ENCODE data around the gene FASTKD3. TPM values are rescaled to one million over a fixed set of nuclear protein-coding genes. Genes with fewer than 3 reads are reported as not detected.
A peak's percentile ranks its signal among the peaks of the same experiment; 100 is the strongest.

Gene FASTKD3
- total RNA-seq, 1 donor from 2014 or later: 8.9 TPM

- no peaks in the 10 kb centered on the region for H3K36me3 ChIP-seq (ENCODE audit: control insufficient read depth in 3 of 3, insufficient read depth in 3 of 3, low read length in 3 of 3)
- H3K9ac ChIP-seq (ENCODE audit: low read depth in 1 of 3, low read length in 3 of 3): no peak overlapping the region
- peaks cover 10 to 39% (median 31%) of the 10 kb centered on the region in 3 donors for H3K27me3 ChIP-seq (ENCODE audit: control insufficient read depth in 3 of 3, insufficient read depth in 3 of 3, low read length in 3 of 3)
- no peak overlapping the region for H3K27ac ChIP-seq (ENCODE audit: low read depth, low read length)
- H3K4me1 ChIP-seq (ENCODE audit: control insufficient read depth in 3 of 3, insufficient read depth in 3 of 3, low read length in 3 of 3): peaks cover 6 to 8% (median 6%) of the 10 kb centered on the region in 3 donors
- no peaks in the 10 kb centered on the region for H3K9me3 ChIP-seq (ENCODE audit: control insufficient read depth in 3 of 3, low read length in 3 of 3)
- no peak overlapping the region for H3K4me3 ChIP-seq (ENCODE audit: low read length in 3 of 3)
These were observed 17.1 kb downstream of the FASTKD3 start for GRCh38 chr5:7851617-7852289.

- peaks cover 6 to 8% (median 6%) of the 10 kb centered on the region in 3 donors for H3K4me1 ChIP-seq (ENCODE audit: control insufficient read depth in 3 of 3, insufficient read depth in 3 of 3, low read length in 3 of 3)
These were observed 17.6 kb downstream of the FASTKD3 start for GRCh38 chr5:7851240-7851592.

GRCh38 chr5:7850395-7851239 is 18.2 kb downstream of the FASTKD3 start, which contains the start of gene CFAP90:
Gene CFAP90 (minus strand): TSS chr5:7851133. CDS start chr5:7851021, 112 bp downstream.
- Histone ChIP-seq H3K4me1 (ENCODE audit: control insufficient read depth in 3 of 3, insufficient read depth in 3 of 3, low read length in 3 of 3) (peaks cover 6 to 8% (median 6%) of the 10 kb centered on the region in 3 donors), H3K27ac (ENCODE audit: low read depth, low read length) (no peak within 1 kb of the TSS), H3K9me3 (ENCODE audit: control insufficient read depth in 3 of 3, low read length in 3 of 3) (no peaks in the 10 kb centered on the region), H3K27me3 (ENCODE audit: control insufficient read depth in 3 of 3, insufficient read depth in 3 of 3, low read length in 3 of 3) (peaks cover 10 to 39% (median 31%) of the 10 kb centered on the region in 3 donors), H3K9ac (ENCODE audit: low read depth in 1 of 3, low read length in 3 of 3) (peak within 1 kb of the TSS in 2 of 3 donors; percentile 45 to 47), H3K36me3 (ENCODE audit: control insufficient read depth in 3 of 3, insufficient read depth in 3 of 3, low read length in 3 of 3) (no peaks in the 10 kb centered on the region), H3K4me3 (ENCODE audit: low read length in 3 of 3) (peak within 1 kb of the TSS; percentile 30 to 63 (median 62))

More at GRCh38 chr5:7851240-7851592, 17.6 kb downstream of the FASTKD3 start:
- H3K9ac ChIP-seq (ENCODE audit: low read depth in 1 of 3, low read length in 3 of 3): peak overlapping the region in 1 of 3 donors; percentile 16
- H3K27ac ChIP-seq (ENCODE audit: low read depth, low read length): no peak overlapping the region
- no peaks in the 10 kb centered on the region for H3K36me3 ChIP-seq (ENCODE audit: control insufficient read depth in 3 of 3, insufficient read depth in 3 of 3, low read length in 3 of 3)
- peak overlapping the region; percentile 30 to 63 (median 62) for H3K4me3 ChIP-seq (ENCODE audit: low read length in 3 of 3)
- peaks cover 10 to 39% (median 31%) of the 10 kb centered on the region in 3 donors for H3K27me3 ChIP-seq (ENCODE audit: control insufficient read depth in 3 of 3, insufficient read depth in 3 of 3, low read length in 3 of 3)
- no peaks in the 10 kb centered on the region for H3K9me3 ChIP-seq (ENCODE audit: control insufficient read depth in 3 of 3, low read length in 3 of 3)

- H3K4me3 ChIP-seq (ENCODE audit: low read length in 3 of 3): peak overlapping the region; percentile 27 to 56 (median 55)
- peak overlapping the region in 2 of 3 donors; percentile 45 to 47 for H3K9ac ChIP-seq (ENCODE audit: low read depth in 1 of 3, low read length in 3 of 3)
- H3K9me3 ChIP-seq (ENCODE audit: control insufficient read depth in 3 of 3, low read length in 3 of 3): no peaks in the 10 kb centered on the region
- peaks cover 10 to 39% (median 36%) of the 10 kb centered on the region in 3 donors for H3K27me3 ChIP-seq (ENCODE audit: control insufficient read depth in 3 of 3, insufficient read depth in 3 of 3, low read length in 3 of 3)
- no peak overlapping the region for H3K27ac ChIP-seq (ENCODE audit: low read depth, low read length)
- no peaks in the 10 kb centered on the region for H3K36me3 ChIP-seq (ENCODE audit: control insufficient read depth in 3 of 3, insufficient read depth in 3 of 3, low read length in 3 of 3)
- H3K4me1 ChIP-seq (ENCODE audit: control insufficient read depth in 3 of 3, insufficient read depth in 3 of 3, low read length in 3 of 3): peaks cover 6 to 8% (median 6%) of the 10 kb centered on the region in 3 donors
These were observed 19.0 kb downstream of the FASTKD3 start for GRCh38 chr5:7849681-7850394.

GRCh38 chr5:7848296-7848695 is 20.5 kb downstream of the FASTKD3 start:
- Histone ChIP-seq H3K4me3 (ENCODE audit: low read length in 3 of 3) (no peak overlapping the region), H3K27me3 (ENCODE audit: control insufficient read depth in 3 of 3, insufficient read depth in 3 of 3, low read length in 3 of 3) (peaks cover 10 to 43% (median 38%) of the 10 kb centered on the region in 3 donors), H3K36me3 (ENCODE audit: control insufficient read depth in 3 of 3, insufficient read depth in 3 of 3, low read length in 3 of 3) (no peaks in the 10 kb centered on the region), H3K9me3 (ENCODE audit: control insufficient read depth in 3 of 3, low read length in 3 of 3) (no peaks in the 10 kb centered on the region), H3K4me1 (ENCODE audit: control insufficient read depth in 3 of 3, insufficient read depth in 3 of 3, low read length in 3 of 3) (peaks cover 6 to 8% (median 6%) of the 10 kb centered on the region in 3 donors), H3K27ac (ENCODE audit: low read depth, low read length) (no peak overlapping the region), H3K9ac (ENCODE audit: low read depth in 1 of 3, low read length in 3 of 3) (no peak overlapping the region)

- H3K27me3 ChIP-seq (ENCODE audit: control insufficient read depth in 3 of 3, insufficient read depth in 3 of 3, low read length in 3 of 3): peaks cover 10 to 34% (median 32%) of the 10 kb centered on the region in 3 donors
- H3K36me3 ChIP-seq (ENCODE audit: control insufficient read depth in 3 of 3, insufficient read depth in 3 of 3, low read length in 3 of 3): no peaks in the 10 kb centered on the region
- no peaks in the 10 kb centered on the region for H3K9me3 ChIP-seq (ENCODE audit: control insufficient read depth in 3 of 3, low read length in 3 of 3)
- no peak overlapping the region for H3K27ac ChIP-seq (ENCODE audit: low read depth, low read length)
- H3K9ac ChIP-seq (ENCODE audit: low read depth in 1 of 3, low read length in 3 of 3): no peak overlapping the region
- peaks cover 6 to 8% (median 6%) of the 10 kb centered on the region in 3 donors for H3K4me1 ChIP-seq (ENCODE audit: control insufficient read depth in 3 of 3, insufficient read depth in 3 of 3, low read length in 3 of 3)
- H3K4me3 ChIP-seq (ENCODE audit: low read length in 3 of 3): no peak overlapping the region
These were observed 22.5 kb downstream of the FASTKD3 start for GRCh38 chr5:7846327-7846726.

GRCh38 chr5:7845557-7845956 is 23.3 kb downstream of the FASTKD3 start:
- Histone ChIP-seq H3K9me3 (ENCODE audit: control insufficient read depth in 3 of 3, low read length in 3 of 3) (no peaks in the 10 kb centered on the region), H3K27me3 (ENCODE audit: control insufficient read depth in 3 of 3, insufficient read depth in 3 of 3, low read length in 3 of 3) (peaks cover 10 to 30% (median 28%) of the 10 kb centered on the region in 3 donors), H3K27ac (ENCODE audit: low read depth, low read length) (no peak overlapping the region), H3K4me3 (ENCODE audit: low read length in 3 of 3) (no peak overlapping the region), H3K36me3 (ENCODE audit: control insufficient read depth in 3 of 3, insufficient read depth in 3 of 3, low read length in 3 of 3) (no peaks in the 10 kb centered on the region), H3K4me1 (ENCODE audit: control insufficient read depth in 3 of 3, insufficient read depth in 3 of 3, low read length in 3 of 3) (peaks cover 6 to 8% (median 6%) of the 10 kb centered on the region in 3 donors), H3K9ac (ENCODE audit: low read depth in 1 of 3, low read length in 3 of 3) (no peak overlapping the region)

GRCh38 chr5:7844901-7845300 is 23.9 kb downstream of the FASTKD3 start:
- no peak overlapping the region for H3K9ac ChIP-seq (ENCODE audit: low read depth in 1 of 3, low read length in 3 of 3)
- H3K36me3 ChIP-seq (ENCODE audit: control insufficient read depth in 3 of 3, insufficient read depth in 3 of 3, low read length in 3 of 3): no peaks in the 10 kb centered on the region
- no peak overlapping the region for H3K4me3 ChIP-seq (ENCODE audit: low read length in 3 of 3)
- no peak overlapping the region for H3K27ac ChIP-seq (ENCODE audit: low read depth, low read length)
- peaks cover 4 to 6% (median 5%) of the 10 kb centered on the region in 3 donors for H3K4me1 ChIP-seq (ENCODE audit: control insufficient read depth in 3 of 3, insufficient read depth in 3 of 3, low read length in 3 of 3)
- peaks cover 10 to 28% (median 27%) of the 10 kb centered on the region in 3 donors for H3K27me3 ChIP-seq (ENCODE audit: control insufficient read depth in 3 of 3, insufficient read depth in 3 of 3, low read length in 3 of 3)
- H3K9me3 ChIP-seq (ENCODE audit: control insufficient read depth in 3 of 3, low read length in 3 of 3): no peaks in the 10 kb centered on the region

GRCh38 chr5:7842531-7842930 is 26.3 kb downstream of the FASTKD3 start:
- Histone ChIP-seq H3K36me3 (ENCODE audit: control insufficient read depth in 3 of 3, insufficient read depth in 3 of 3, low read length in 3 of 3) (no peaks in the 10 kb centered on the region), H3K9ac (ENCODE audit: low read depth in 1 of 3, low read length in 3 of 3) (no peak overlapping the region), H3K27me3 (ENCODE audit: control insufficient read depth in 3 of 3, insufficient read depth in 3 of 3, low read length in 3 of 3) (peaks cover 2 to 9% (median 6%) of the 10 kb centered on the region in 3 donors), H3K4me3 (ENCODE audit: low read length in 3 of 3) (no peak overlapping the region), H3K27ac (ENCODE audit: low read depth, low read length) (no peak overlapping the region), H3K9me3 (ENCODE audit: control insufficient read depth in 3 of 3, low read length in 3 of 3) (no peaks in the 10 kb centered on the region), H3K4me1 (ENCODE audit: control insufficient read depth in 3 of 3, insufficient read depth in 3 of 3, low read length in 3 of 3) (no peaks in the 10 kb centered on the region)
